ENCODE data around the gene EXOC4.

DNA sequence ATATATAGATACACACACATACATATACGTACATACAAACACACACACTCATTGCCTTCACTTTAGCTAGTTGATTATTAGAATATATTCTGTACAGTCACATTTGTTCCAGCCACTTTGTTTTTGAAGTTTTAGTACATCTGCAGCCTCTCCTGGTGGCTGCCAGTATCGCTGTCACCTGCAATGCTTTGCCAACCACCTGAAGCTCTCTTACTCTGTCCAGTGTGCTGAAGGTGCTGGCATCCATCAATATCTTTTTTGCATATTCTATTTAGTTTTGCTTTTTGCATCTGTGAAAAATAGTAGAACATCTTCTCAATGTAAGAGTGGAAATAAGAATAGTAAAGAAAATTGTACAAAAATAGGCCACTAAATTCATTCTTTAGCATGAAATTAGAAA is 388.6 kb downstream of the EXOC4 start:
- no peak for TF ChIP-seq SUZ12 (IDR thresholded peaks at IDR 0.05; ENCODE audit: extremely low read depth, insufficient read depth, insufficient read length)
- TF ChIP-seq ZNF274 (IDR thresholded peaks at IDR 0.05; ENCODE audit: low read depth, low read length): no peak

Data from NT2/D1 (cell line).